GM18520 (cell line): ENCODE results near the gene KCNJ10.

Experiments used
- ATAC-seq: cut with Tn5 transposase; IDR thresholded peaks from one replicate; pipeline ENCODE4 v1.9.1; 2021; ENCODE audit not compliant: unreplicated experiment

Gene KCNJ10

DNA sequence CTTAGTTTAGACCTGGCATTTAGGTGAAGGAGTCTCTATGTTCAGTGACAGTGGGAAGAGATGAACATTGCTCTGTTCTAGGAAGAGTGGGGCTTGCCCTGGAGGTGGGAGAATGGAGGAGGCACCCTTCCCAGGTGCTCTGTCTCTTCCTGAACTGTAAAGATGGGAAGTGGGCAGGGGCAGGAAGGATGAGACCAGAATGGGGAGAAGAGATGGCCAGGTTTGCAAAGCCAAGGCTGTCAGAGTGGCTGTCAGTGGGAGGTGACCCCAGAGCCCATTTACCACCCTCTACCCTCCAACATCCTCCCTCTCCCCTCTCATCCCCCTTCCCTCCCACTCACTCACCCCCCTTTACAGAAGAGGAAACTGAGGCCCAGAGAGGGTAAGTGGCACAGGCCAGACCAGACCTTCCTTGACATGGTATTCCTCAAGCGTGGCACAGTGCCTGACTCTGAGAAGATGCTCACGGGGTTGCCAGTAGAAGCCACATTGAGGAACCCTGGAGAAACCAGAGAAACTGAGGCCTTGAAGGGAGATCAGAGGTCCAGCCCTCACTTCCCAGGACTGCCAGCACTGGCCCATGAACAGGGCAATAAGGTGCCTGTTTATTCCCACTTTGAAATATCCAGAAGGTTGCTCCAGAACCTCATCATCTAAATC is 29.9 kb upstream of the KCNJ10 start:
- ATAC-seq = no peak

DNA sequence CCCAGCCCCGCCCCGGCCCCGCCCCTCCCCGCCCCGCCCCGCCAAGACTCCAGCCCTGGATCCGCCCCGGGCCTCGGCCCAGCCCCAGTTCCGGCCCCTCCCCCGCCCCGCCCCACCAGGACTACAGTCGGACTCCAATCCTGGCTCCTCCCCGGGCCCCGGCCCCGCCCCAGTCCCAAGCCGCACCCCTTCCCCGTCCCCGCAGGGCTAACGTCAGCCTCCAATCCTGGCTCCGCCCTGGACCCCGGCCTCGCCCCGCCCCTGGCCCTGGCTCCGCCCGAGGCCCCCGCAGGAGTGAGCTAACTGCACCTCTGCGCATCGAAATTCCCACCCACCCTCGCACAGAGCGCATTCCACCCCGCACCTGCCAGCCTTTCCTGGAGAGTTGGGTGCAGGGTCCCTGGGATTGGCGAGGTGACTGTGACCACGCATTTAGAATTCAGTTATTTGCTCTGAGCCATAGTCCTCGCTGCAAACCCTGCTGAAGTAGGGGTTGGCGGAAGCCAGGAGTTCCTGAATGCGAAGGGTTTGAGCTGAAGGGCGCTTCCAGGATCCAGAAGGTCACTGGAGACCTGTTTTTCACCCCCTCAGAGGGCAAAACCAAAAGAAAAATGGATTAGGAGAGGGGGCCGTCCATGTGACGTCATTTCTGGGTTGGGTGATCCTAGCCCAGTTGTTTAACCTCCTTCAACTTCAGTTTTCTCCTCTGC is 29.0 kb upstream of the KCNJ10 start:
- peak; percentile 71 for ATAC-seq

DNA sequence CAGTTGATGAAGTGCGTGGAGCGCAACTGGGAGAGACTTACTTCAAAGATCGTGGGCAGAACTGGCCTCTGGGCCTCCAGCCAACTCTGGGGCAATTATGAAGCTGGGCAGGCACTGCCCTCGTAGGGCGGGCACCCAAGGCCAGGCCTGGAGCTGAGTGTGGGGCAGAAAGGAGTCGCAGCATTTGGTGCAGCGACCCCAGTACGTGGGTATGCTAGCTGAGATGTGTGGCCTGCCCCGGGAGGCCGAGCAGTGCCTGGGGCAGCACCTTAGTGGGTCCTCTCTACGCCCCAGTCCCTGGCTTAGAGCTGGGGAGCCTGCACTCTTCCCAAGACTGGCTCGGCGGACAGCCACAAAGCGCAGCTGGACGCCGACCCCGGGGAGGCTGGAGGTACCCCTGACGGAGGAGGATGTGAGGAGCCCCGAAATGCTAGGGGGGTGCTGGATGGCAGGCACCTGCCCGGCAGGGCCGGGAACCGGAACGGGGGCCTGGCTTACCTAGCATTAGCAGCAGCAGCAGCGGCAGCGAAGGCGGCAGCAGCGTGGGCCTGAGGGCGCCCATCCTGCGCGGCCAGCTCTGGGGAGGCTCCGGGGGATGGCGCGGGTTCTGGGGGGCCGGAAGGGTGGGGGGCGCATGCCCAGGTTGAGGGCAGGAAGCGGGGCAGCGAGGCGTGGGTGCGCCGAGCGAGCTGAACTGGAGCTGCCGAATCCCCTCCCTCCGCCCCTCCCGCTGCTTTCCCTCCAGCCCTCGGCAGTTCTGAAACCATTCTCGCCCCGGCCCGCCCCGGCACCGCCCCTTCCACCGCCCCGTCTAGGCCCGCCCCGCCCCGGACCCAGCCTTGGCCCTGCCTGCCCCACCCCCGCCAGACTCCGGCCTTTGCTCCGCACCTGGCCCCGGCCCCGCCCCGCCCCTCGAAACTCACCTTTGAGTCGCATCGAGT is 28.2 kb upstream of the KCNJ10 start, which contains the start of gene IGSF8:
IGSF8 (minus strand) TSS at position 709 of the 941 bp plus-strand sequence; CDS start at position 562, 147 bp downstream.
- ATAC-seq = peak; percentile 19

DNA sequence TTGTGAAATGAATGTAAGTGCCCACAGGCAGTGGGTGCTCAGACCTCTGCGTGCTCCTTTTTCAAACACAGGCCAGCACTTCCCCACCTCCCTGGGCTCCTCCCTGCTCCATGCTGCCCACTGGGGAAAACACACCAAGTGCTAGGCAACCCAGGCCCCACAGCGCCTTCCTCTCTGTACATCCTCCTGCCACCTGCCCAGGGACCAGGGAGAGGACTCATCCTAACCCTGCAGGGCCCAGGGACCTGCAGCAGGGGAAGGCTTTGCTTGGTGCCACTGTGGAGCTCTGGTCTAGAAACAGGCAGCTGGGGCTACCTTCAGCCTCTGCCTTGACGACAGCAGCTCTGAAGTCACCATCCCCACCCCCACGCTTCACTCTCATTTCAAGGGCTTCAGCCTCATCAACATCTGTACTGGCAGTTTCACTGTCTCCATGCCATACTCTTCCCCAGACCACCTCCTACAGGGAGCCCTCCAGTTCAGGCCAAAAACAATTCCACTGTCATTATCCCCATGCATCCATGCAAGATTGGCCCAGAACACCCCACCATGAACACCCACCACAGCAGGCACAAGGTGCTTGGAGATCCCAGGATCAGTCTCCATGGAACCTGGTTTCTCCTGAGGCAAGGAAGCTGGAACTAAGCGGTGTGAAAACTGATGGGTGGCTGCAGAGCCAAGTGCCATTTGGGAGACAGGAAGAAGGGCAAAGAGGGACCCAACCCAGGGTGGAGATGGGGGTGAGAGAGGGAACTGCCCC is 27.4 kb upstream of the KCNJ10 start:
- no peak for ATAC-seq

DNA sequence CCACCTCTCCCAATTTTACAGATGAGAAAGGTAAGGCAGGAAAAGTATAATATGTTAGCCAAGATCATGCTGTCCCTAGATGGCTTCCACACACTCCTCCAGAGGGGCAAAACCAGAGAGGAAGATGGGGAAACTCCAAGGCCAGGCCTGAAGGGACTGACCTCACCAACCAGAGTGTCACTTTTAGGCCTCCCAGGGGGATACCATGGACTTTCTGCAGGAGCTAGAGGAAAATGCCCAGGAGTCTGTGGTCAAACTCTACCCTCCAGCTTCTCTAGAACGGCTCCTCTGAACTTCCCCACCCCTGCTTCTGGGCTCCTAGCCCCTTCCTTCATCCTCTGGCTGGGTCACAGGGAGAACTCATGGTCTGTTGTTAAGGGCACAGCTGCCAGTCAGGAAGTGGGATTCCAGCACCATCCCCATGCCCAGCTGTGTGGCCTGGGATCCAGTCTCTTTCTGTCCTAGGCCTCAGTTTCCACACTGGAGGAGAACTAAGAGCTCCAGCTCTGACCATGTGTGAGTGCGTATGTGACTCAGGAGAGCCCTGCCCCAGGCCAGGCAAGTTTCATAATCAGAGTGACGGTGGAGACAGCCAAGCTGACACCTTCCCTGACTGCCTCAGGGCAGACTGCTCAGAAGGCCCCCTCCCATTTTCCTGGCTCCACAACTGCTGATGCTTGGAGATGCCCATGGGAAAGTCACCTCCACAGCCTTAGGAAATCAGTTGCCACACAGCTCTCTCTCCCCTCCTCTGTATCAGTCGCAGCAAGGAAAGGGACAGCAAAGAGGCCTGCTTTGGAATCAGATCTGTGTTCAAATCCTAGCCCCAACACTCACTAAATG is 26.5 kb upstream of the KCNJ10 start:
- no peak for ATAC-seq

DNA sequence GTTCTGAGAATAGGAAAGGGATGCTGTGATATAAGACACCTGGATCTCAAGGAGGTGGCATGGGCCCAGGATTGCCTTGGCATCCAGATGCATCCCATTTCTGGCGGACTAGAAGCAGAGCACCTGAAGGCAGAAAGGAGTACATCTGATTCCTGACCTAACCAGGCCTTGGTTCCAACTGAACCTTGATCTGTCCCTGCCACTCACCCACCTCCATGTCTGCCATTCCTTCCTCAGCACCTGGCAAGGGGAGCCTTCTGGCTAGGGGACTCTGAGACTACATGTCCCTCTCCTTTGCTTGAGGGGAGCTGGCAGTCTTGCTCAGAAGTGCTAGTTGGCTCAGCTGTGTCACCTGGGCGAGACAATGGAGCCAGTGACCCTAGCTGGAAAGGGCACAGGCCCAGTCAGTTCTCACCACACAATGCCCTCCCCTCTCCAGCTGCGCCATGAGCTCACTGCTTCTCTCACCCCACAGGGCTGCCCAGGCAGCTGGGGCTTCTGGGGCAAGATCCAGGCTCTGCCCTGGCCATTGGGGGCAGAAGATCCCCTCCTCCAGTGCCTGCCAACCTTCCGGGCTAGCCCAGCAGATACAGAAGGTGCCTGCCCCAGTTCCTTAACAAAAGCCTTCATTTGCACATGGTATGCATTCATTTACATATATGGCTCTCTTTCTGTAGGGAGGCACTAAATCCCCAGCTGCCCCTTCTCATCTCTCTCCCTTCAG is 25.6 kb upstream of the KCNJ10 start:
- no peak for ATAC-seq

DNA sequence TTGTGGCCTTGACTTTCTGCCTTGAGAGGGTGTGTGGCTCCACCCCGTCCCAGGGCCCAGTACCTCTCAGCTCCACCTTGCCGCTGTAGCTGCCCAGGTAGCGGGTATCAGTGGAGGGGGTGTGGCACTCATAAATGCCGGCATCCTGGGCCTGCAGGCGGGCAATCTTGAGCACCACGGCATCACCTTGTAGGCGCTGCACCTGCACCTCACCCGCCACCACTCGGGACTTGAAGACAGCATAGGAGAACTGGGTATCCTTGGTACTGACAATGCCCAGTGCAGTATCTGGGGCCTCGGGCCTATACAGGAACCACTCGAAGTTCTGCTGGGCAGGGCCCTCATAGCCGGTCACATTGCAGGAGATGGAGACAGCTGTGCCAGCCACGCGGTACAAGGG is 24.8 kb upstream of the KCNJ10 start:
- ATAC-seq = no peak

DNA sequence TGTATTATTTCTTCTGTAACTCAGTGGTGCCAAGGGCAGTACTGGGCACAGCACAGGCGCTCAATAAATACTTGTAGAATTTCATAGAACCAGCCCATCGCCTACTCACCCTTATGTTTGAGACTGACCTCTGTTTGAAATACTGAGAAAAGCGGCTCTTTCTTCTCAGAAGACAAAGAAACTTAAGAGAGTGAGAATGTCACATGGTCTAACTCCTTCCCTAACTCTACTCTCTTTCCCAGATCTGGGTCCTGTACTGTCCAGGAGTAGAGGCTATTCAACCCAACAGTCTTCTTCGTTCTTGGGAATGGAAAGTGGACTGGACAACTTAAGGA is 24.3 kb upstream of the KCNJ10 start:
- ATAC-seq = no peak

DNA sequence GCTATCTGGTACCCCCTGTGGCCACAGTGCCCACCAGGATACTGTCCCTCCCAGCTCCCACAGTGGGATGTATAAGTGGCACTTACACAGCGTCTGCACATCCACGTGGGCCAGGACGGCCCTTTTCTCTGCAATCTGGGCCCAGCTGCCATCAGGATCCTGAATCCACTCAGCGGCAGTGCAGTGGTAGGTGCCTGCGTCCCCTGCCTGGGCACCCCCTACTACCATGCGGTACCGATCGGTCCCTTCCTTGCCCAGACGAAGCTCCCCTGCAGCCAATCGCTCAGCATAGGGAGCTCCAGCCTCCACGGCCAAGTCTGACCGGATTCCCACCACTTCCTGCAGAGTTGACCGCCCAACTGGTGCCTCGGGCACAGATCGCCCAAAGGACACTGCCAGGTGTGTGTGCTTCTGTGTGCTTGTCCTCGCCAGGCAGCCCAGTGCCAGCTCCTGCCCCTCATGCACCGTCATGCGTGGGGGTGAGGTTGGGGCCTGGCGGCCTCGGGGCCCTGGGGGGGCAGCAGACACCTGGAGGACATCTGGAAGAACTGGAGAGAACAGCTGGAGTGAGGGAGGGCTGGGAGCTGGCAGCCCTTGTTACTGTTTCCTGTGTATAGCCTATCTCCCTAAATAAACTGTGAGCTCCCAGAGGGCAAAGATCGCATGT is 23.8 kb upstream of the KCNJ10 start:
- no peak for ATAC-seq

DNA sequence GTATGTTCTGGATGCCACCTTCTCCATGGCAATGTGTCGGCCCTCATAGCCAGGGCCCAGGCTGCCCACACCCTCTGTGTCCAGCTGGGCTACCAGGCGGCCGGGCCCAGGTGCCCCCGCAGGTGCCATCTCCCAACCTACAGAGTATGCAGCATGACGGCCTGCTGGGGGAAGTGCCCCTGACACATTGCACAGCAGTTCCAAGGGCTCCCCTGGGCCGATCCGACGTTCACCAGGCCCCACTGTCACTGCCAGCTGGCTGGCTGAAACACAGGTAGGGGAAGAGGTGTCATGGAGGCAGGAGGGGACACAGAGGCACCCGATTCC is 23.1 kb upstream of the KCNJ10 start:
- ATAC-seq = no peak

DNA sequence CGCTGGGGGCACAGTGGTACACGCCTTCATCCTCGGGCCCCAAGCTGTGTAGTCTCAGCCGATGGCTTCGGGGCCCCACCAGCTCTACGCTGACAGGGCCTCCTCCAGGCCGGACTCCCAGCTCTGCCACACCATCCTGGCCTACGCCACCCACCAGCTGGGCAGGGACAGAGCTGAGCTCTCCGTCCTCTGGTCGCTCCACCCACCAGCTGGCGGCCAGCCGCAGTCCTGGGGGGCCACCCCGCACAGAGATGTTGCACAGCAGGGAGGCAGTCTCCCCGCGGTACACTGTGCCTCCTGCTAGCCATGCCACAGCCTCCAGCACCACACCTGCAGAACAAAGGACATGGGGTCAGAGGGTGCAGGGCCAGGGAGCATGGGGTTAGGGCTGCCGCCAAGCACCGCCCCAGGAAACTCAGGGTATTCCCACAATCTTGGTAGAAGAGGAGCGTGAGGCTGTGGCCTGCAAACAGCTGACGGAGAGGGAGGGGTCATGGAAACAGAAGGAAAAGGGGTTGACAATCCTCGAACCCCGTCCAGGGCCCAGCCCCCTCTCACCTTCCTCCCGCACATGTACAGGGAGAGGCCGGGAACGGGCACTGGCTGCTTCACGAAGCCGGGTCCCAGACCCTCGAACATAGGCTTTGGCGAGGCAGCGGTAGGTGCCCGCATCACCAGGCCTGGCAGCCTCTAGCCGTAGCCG is 22.6 kb upstream of the KCNJ10 start:
- no peak for ATAC-seq

DNA sequence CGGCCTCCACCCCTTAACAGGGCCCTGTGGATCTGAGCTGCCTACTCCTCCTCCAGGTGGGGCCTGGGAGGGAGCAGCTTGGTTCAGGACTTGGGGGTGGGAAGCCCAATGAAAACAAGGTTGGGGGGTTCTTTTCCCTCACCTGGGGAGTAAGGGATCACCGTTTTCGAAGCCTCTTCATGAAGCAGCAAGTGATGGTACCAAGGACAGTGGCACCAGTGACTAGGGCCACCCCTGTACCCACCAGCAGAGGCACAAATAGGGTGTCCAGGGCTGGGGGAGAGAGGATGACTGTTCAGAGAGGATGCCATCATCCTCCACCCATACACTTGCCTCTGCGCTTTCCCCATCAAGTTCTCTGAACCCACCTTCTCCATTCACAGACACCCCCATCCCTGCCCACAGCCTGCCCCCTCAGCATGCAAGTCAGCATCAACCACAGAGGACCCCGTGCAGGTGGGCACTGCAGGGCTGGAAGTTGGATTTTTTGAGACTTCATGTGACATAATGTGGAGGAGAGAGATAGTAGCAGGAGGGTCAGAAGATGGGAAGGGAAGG is 21.8 kb upstream of the KCNJ10 start:
- ATAC-seq = no peak

DNA sequence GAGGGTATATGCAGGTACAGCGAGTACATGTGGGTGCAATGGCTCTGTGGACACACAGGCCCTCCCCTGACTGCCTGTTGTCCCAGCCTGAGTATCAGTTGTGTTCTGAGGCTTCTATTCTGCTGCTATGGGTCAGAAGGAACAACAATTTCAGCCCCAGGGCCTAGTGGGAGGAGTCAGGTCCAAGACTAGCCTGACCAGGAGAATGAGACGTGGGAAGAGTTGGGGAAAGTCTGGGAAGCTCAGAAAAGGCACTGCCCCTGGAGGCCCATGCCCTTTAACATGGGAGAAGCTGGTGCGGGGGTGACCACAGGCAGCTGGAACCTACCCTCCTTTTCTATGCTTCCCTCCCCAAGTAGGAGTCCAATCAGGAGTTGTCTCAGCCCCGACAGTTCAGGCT is 20.8 kb upstream of the KCNJ10 start:
- ATAC-seq = no peak

DNA sequence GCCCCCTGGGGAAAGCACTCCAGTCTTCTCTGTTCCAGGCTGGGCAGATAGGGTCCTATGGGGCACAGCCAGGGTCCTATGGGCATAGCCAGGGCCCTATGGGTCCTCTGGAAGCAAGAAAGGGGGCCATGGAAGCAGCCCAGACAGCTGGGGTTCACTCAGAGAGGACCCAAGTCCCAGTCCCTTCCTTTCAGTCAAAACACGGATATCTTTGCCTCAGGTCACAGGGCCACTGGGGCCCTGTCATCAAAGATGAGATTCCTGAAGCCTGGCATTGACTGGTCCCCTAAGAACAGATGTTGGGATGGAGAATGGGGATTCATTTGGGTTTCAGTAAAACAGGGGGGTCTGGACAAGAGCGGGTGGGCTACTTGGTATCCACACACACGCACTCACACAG is 19.9 kb upstream of the KCNJ10 start:
- ATAC-seq = no peak

DNA sequence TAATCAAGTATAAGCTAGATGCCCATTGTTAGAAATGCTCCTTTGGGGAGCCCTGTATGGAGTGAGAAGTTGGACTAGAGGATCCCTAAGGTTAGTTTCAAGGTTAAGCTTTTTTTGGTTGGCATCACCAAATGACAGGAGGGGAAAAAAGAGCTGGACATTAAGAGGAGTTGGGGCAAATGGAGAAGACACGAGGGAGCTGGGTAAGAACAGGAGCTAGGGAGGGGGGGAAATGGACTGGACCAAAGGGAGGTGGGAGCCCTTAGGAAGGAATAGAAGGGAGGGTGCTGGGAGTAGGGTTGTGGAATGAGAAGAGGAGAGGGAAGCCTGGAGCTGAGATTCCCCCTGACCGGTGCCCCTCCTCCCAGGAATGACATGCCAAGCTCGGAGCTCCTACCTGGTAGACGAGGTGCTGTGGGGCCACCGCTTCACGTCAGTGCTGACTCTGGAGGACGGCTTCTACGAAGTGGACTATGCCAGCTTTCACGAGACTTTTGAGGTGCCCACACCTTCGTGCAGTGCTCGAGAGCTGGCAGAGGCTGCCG is 17.2 kb upstream of the KCNJ10 start:
- ATAC-seq = no peak

DNA sequence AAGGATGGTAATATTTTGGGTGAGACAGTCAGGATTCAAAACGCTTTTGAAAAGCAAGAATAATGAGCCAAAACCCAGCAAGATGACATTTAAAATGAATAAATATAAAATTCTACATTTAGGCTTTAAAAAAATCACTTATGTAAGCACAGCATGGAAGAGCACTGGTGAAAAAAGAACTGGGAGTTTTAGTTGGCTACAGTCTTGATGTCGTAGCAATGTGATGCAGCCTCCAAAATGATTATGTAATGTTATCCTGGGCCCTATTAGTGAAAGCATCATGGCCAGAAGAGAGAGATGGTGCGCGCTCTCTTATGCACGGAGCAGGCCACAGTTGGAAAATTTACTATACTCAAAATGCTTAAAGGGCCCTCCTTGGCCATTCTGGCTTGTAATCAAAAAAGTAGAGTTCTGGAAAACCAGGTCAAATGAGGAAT is 16.5 kb upstream of the KCNJ10 start:
- no peak for ATAC-seq

DNA sequence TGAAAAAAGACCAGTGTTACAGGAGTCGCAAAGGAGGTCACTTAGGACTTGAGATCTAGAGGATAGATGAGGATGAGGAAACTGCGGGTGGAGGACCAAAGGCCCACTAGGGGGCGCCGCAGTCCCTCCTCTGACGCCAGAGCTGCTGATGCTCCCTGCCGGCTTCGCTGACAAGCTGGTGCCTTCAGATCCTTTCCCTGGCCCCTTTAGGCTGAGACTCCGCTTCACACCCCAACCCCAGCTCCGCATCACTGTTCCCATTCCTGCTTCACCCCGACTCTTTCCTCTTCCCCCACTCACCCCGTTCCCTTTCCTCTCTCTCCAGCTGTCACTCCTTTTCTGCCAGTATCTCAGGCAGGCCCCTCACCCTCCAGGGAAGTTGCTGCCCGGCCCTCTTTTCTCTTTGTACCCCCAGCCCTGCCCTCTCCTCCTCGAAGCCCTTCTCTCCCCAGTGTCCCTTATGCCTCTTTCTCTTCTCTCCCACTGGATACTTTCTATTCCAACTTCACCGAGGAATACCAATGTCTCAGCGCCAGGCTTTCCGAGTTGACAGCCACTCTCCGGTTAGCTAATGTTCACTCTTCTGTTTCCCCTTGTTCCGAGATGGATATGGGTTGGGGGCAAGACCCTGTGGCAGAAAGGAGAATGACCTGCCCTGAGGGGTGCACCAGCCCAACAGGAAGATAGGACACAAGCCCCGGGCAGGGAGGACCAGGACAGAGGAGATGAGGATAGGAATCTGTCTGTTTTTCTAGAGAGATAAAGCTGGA is 15.9 kb upstream of the KCNJ10 start:
- ATAC-seq = no peak
